Measurements from ENCODE around the gene SBK1.
A peak's percentile ranks its signal among the peaks of the same experiment; 100 is the strongest.

SBK1 gene

DNA sequence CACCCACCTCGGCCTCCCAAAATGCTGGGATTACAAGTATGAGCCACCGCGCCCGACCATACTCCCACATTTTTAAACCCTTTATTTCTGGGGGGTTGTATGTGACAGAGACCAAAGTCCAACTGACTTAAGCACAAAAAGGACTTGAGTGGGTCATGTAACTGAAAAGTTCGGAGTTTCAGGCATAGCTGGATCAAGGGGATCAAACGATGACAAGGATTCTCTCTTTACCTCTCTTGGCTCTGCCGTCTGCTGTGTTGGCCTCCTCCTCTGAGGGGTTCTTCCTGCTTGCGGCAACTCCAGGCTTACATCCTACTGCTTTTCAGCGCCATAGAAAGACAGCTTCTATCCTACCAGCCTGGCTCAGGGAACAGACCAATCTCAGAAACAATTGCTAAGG is 9.2 kb upstream of the SBK1 start:
- DNase-seq: no peak

DNA sequence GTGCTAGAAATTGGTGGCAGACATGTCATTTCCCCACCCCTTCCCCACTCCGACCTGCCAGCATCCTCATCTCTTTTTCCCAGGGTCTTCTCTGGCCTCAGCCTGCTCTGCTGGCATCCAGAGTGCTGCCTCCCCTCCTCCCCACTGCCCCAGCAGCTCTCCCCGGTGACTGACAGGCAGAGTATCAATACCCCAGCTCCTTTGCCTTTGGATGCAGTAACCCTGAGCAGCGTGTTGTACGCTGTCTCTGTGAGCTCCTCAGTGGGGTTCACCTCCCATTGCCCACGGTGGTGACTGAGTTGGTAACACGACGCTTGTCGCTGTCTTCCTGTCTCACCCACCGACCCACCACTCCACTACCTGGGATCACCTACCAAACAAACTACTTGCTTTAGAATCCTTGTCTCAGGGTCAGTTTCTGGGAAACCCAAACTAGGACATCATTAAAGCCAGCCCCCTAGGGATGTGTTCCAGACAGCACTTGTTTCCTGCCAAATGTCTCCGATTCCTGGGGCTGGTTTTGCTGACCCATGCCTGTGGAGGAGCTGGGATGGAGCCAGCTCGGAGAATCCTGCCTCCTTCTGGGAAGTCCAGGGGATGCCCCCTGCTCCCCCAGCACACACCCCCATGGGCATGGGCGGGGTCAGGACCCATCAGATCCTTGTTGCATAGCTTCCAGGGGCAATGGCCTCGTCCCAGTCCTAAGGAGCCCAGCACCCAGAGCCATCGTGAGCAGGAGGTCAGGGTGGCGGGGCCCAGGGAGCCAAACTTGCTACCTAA is 8.3 kb upstream of the SBK1 start:
- DNase-seq: no peak

DNA sequence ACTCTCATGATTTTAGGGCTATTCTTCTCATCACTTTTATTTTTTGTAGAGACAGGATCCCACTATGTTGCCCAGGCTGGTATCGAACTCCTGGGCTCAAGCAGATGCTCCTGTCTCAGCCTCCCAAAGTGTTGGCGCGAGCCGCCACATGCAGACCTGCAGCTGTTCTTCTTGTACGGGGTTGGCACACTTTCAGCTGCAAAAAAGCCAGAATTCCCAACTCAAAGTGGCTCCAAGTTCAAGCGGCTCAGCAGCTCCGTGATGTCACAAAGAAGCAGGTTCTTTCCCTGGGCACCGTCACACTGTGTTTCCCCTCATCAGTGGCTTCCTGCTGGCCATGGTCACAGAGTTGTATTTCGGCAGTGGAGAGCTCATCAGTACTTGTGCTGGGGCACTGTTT is 6.7 kb upstream of the SBK1 start:
- DNase-seq: no peak

DNA sequence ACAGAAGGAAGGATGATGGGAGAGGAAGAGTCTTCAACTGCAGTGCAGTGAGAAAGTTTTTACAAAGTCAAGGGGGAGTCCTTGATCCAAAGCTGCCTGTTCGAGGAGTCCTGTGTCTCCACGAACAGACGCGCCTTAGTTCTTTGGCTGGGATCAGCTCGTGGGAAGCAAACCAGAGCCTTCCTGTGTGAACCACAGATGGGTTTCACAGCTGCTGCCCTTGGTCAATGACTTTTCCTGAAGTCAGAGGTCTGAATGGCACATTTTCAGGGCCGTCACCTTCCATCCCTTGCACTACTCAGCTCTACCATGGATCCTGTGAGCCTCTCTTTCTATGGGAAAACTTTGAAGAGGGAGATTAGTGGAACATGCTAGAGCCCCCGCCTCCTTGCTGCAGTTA is 4.2 kb upstream of the SBK1 start:
- no peak for DNase-seq

DNA sequence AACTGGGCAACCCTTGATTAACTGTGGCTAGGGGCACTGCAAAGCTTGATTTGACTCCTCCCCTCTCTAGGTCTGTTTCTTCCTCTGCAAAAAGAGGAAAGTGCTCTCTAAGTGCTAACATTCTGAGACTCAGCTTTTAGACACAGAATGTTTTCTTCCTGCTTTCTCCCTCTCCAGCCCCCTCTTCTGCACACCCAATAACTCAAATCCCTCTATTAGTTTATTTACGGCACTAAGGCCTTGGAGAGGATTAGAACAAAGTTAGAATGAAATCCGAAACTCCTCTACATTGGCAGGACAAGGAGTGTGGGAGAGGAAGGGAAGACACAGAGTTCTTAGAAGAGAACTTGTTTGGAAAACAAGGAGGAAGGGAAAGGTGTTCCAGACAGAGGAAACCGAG is 3.3 kb upstream of the SBK1 start:
- no peak for DNase-seq

DNA sequence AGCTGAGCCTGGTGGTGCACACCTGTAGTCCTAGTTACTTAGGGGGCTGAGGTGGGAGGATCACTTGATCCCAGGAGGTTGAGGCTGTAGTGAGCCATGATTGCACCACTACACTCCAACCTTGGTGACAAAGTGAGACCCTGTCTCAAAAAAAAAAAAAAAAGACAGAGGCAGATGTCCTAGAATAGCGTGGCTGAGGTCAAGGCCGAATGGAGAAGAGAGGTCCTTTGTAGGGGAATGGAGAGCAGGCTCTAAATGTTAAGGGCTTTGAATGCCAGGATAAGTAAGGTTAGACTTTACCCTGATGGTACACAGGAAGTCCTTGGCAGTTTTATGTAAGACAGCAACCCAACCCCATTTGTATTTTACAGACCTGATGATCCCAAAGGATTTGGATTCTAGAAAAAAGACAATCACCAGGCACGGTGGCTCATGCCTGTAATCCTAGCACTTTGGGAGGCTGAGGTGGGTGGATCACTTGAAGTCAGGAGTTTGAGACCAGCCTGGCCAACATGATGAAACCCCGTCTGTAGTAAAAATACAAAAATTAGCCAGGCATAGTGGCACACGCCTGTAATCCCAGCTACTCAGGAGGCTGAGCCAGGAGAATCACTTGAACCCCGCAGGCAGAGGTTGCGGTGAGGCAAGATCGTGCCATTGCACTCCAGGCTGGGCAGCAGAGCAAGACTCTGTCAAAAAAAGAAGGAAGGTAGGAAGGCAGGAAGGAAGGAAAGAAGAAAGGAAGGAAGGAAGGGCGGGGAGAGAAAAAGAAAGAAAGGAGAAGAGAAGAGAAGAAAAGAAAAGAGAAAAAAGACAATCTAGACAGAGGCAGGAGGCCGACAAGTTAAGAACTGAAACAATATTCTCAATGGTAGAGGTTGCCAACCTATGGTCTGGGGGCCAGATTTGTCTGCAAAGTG is 2.1 kb upstream of the SBK1 start:
- no peak for DNase-seq

DNA sequence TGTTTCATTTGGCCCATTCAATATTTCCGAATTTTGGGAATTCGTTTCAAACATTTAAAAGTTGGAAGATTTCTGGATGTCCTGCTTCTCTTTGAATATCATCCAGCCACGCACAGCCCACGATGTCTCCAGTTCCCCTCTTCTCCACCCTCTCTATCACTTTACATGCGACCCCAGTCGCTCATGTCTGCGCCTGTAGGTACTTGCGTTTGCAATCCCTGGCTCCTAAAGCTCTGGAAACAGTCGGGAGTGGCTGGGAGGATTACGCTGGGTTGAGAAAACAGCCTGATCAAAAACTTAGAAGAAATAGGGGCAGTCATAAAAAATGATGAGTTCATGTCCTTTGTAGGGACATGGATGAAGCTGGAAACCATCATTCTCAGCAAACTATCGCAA is 1.5 kb upstream of the SBK1 start:
- DNase-seq: no peak

DNA sequence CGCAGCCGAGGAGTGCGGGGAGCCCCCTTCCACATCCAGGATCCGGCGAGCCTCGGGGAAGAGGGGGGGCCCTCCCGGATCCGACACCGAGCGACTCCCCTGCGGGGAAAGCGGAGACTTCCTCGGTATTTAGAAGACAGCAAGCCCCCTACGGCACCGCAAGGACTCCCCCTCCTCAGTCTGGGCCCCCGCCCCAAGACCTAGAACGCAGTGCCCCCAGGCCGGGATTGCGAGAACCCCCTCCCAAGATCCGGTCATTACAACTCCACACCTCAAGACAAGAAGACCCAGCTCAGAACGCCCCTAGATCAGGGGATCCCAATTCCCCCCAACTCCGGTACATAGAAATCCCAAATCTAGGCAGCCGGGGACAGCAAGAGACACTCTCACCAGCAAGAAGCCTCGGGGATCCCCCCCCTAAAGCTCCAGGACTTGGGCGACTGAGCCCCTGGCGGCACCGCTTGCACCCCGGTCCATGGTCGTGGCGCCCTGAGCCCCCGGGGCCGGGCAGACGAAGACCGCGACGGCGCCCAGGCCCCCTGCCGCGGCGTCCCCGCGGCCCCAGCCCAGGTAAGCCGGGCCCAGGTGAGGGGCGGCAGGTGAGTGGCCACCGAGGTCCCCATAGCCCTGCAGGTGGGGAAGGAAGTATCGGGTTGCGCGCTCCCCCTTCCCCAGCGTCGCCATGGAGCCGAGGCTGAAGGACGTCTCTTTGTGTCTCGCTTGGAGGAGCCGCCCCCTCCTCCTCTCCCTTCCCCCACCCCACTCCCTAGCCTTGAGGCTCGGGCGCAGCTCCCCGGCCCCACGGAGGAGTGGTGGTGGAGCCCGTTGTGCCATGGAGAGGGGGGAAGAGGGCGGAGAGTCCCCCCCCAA is 641 bp downstream of the SBK1 start:
- DNase-seq: peak; percentile 55

DNA sequence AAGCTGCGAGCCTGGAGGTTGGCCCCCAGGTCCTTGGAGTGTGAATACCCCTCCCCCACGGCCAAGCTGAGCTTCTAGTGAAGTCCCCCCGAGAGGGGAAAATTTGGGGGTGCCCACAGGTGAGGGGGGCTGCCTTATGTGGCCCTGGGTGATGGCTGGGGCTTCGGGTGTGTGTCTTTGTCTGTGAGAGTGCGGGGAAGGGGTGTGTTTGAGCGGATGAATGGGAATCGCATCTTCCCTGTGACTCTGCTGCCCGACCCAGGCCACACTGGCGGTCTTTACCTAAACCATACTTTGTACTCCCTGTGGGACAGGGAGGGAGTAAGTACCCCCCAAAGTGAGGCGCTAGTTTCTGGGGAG is 1.3 kb downstream of the SBK1 start:
- no peak for DNase-seq

DNA sequence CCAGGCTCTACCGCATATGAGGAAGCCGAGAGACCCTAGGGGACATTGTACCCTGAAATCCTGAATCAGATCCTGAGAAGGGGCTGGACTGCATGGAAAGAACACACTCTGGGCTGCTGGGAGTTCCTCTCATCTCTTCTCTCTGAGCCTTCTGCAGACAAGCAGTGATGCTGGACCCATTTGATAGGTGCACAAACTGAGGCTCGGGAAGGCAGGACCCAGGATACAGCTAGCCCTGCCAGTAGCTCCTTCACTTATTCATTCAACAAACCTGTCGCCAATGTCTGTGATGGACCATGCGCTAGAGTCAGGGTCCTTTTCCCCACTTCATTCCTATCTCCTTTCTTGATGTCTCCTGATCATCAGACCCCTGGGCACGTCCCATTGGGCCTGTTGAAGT is 1.9 kb downstream of the SBK1 start:
- no peak for DNase-seq

DNA sequence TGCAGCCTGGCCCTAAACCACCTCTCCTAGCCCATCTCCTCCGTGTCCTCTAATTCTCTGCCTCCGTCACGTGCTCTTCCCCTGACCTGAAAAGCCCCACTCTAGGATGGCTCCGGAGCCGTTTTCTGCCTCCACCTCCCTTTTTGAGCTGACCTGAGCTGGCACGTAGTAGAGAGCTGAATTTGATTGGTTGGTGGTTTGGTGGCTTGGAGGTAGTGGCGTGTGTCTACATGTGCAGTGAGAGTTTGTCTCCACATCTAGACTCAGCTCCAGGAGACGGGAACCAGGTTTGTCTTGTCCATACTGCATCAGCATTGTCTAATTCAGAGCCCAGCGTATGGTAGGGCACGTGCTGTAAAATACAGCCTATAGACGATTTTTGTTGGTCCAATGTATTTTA is 3.0 kb downstream of the SBK1 start:
- no peak for DNase-seq

DNA sequence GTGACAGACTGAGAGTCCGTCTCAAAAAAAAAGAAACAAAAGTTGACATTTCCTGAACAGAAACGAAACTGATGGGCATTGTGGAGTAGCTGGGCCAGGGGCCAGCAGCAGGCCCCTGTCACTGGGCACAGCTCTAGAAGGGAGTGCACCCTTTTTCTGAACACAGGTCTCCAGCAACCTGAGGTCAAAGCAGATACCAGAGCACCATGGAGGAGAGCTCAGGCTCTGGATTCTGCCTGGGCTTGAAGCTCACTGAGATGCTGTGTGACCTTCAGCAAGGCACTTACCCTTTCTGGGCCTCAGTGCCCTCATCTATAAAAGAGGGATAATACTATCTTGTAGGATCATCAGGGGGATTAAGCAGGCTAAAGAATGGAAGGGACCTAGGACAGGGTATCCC is 5.0 kb downstream of the SBK1 start:
- no peak for DNase-seq

DNA sequence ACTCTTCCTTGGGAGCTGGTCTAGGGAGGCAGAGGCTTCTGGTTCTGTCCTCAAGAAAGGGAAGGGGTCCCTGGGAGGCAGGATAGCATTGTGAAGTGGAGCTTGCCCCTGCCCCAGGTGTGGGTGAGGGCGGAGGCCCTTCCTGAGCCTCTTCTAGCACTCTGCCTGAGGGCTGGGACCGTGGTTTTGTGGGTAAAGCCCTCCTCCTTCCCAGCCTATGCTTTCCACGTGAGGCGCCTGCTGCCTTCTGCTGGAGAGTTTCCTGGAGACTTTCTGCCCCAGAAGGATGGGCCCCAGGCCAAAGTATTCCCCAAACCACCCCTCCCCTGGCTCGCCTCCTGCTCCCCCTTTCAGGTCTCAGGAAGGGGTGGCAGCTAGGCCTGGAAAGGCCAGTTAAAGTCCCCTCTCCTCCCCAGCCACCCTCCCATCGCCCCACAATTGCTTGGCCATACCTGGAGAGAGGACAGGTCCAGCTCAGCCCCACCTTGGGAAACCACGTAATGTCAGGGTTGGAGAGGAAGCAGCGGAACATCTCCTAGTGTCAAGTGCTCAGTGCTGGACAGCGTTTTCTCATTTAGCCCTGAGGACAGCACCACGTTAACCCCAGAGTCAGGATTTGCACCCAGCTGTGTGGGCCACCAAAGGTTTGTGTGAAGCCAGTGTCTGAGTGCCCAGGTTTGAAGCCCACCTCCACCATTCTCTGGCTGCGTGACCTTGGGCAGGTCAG is 5.6 kb downstream of the SBK1 start:
- no peak for DNase-seq

DNA sequence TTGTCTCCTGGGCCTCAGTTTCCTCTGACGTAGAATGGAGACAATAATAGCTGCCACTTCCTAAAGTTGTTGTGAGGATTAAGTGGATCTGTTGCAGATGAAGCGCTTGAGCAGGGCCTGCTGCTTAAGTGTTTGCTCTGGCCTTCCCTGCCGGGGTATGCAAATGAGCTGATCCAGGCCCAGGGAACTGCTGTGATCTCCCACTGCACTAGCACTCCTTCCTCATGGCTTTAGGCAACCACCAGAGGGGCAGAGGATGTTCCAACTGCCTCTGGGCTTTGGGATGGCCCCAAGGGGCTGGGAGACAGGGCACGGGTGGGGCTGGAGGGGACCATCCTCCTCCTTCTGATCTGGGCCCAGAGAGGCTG is 6.2 kb downstream of the SBK1 start:
- DNase-seq: no peak

DNA sequence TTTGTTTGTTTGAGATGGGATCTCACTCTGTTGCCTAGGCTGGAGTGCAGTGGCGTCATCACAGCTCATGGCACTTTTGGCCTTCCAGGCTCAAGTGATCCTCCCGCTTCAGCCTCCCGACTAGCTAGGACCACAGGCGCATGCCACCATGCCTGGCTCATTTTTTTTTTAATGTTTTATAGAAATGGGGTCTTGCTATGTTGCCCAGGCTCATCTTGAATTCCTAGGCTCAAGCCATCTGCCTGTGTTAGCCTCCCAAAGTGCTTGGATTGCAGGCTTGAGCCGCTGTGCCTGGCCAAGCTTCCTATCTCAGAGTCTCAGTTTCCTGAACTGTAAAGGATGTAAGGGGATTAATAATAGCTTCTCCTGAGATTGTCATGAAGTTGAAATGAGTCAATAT is 8.0 kb downstream of the SBK1 start:
- no peak for DNase-seq

DNA sequence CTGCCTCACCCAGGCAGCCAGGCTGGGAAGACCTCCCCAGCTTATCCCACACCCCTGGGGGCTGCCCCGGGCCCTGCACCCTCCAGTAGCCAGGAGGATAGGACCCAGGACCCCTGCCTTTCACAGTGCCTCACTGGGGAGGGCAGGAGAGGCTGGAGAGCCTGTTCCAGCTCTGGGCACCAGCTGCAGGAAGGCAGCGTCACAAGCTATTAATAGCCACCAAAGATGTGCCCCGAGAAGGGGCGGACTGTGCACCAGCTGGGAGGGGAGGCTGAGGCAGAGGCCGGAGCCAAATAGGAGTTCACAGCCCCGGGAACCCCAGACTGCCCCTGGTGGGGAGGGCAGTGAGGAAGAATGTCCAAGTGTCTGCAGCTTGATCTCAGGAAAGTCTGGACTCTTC is 8.8 kb downstream of the SBK1 start:
- no peak for DNase-seq

DNA sequence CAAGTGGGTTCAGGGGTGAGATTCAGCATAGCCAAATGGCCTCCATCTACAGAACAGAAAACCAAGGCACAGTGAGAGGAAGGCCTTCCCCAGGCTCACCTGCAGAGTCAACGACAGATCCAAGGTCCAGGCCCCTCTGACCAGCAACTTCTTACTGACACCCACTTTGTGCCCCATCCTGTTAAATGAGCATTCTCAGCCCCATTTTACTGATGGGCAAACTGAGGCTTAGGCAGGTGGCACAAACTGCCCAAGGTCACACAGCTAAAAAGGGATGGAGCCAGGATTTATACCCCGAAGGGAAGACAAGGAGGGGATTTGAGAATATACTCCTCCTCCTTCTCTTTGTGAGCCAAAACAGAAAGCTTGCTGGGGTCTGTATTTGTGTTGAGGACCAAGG is 9.3 kb downstream of the SBK1 start:
- no peak for DNase-seq

DNA sequence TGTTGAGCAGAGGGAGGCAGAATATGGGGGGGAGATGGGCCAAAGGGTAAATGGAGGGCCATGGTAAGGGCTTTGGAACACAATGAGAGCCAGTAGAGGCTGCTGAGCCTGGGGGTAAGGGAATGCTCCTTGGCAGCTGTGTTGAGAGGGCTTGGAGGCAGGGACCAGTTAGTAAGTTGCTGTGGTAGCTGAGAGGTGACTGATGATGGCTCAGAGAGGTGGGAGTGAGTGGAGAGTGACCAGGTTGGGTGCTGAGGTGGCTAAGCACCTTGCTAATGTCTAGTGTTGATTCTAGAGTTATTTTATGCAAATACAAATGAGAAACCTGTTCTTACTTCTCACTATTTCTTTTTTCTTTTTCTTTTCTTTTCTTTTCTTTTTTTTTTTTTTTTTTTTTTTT is 10.8 kb downstream of the SBK1 start:
- DNase-seq: no peak

DNA sequence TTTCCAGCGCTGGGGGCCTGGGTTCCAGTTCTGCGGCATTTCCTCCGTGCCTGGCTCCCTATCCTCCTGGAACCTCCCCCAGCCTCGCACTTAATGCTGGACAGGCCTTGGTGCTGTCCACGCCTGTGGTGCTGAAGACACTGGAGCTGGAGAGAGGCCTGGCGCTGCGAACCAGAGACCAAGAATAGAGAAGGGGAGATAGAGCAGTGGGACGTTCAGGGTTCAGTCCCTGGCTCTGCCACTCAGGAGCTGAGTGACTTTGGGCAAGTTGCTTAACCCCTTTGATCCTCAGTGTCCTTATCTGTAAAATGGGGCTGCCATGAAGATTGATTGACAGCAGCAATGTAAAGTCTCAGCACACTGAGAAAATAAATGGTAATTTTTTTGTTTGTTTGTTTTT is 11.9 kb downstream of the SBK1 start:
- no peak for DNase-seq

DNA sequence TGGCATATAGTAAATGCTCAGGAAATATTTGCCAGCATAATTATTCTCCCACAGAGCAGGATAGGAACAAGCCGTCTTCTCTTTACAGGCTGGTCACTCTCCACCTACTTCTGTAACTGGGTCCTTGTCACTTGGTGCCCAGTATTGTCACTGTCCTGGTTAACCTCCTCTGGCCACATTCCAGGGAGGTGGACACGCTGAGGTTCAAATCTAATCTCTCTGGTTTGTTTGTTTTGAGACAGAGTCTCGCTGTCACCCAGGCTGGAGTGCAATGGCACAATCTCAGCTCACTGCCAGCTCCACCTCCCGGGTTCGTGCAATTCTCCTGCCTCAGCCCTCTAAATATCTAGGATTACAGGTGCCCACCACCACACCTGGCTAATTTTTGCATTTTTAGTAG is 15.6 kb downstream of the SBK1 start:
- no peak for DNase-seq

DNA sequence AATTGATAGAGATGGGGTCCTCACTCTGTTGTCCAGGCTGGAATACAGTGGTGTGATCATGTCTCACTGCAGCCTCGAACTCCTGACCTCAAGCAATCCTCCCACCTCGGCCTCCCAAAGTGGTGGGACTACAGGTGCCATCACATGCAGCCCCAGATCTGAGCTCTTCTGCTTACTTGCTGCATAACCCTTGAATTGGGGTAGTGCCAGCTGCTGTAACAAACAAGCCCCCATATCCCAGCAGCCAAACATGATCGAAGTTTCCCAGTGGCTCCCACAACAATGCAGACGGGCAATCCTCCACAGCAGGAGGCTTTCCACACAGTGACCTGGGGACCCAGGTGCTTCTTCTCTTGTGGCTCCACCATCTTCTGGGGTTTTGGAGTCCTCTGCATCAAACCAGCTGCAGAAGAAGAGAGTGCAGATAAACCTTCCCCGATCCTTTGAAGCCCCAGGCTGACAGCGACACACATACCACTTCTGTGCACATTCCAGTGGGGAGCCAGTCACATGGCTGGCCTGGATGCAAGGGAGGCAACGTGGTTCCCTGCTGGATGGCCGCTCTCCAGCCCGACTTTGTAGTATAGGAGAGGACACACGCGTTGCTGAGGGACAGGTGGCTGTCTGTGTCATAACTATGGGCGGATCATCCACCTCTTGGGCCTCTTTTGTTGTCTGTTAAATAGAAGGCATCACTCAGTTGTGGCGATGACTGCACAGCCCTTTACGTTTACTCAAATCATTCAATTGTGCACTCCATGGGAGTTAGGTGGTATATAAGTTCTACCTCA is 16.7 kb downstream of the SBK1 start:
- DNase-seq: no peak

DNA sequence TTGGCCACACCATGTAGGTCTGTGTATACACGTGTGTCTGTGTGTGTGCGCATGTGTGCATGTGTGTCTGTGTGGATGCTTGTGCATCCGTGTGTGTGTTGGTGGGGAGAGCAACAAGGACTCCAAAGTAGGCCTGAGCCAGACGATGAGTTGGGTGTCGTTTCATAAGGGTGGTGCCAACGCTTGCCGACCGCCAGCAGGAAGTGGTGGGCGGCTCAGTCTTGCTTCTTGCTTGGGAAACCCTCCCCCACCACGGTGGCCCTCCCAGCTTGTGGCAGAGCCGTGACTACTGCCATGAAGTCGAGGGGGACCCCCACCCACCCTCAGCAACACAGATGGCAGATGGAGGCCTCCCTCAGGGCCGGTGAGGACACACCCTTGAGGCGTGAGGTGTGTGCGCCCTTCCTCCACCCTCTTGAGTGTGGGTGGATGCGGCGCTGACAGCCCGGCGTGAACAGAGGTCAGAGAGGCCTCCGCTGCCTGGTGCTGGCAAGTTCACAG is 17.5 kb downstream of the SBK1 start:
- no peak for DNase-seq

Measured in NCI-H1436 treated with DMSO at 0.1 percent for 48 hours (cell line).